GM12865 (cell line): ENCODE results near the gene ZNF785.
A peak's percentile ranks its signal among the peaks of the same experiment; 100 is the strongest.

ENCODE experiments used
- DNase-seq: peaks from one replicate; pipeline ENCODE4 v3.0.0; 2010; ENCODE audit warnings: low read depth
- H3K4me3 ChIP-seq: 2 replicates; pipeline ENCODE4 v1.5.1; 2011; ENCODE audit warnings: mild to moderate bottlenecking, low read depth, low read length, control low read depth
- TF ChIP-seq, protein P1 (sequence below): IDR thresholded peaks from 2 replicates; pipeline ENCODE4 v1.5.1; 2011; ENCODE audit warnings: low read length, control low read depth, low read depth, inconsistent platforms; ENCODE audit not compliant: insufficient read depth; ENCODE audit errors: missing control alignments

Gene ZNF785

DNA sequence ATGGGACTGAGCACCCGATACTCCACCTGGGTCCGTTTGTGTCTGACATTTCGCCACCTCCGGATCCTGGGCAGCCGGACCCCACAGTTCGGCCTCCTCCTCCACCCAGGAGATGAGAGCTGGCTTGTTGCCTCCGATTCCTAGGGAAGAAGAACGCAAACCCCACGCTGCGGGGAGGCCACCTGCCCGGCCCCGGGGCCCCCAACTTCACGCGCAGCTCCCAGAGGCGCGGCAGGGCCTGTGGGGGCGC is 27.9 kb downstream of the ZNF785 start:
- DNase-seq: no peak
- H3K4me3 ChIP-seq: peak overlapping the region; percentile 83
- TF ChIP-seq, protein P1, sequence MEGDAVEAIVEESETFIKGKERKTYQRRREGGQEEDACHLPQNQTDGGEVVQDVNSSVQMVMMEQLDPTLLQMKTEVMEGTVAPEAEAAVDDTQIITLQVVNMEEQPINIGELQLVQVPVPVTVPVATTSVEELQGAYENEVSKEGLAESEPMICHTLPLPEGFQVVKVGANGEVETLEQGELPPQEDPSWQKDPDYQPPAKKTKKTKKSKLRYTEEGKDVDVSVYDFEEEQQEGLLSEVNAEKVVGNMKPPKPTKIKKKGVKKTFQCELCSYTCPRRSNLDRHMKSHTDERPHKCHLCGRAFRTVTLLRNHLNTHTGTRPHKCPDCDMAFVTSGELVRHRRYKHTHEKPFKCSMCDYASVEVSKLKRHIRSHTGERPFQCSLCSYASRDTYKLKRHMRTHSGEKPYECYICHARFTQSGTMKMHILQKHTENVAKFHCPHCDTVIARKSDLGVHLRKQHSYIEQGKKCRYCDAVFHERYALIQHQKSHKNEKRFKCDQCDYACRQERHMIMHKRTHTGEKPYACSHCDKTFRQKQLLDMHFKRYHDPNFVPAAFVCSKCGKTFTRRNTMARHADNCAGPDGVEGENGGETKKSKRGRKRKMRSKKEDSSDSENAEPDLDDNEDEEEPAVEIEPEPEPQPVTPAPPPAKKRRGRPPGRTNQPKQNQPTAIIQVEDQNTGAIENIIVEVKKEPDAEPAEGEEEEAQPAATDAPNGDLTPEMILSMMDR: no peak

DNA sequence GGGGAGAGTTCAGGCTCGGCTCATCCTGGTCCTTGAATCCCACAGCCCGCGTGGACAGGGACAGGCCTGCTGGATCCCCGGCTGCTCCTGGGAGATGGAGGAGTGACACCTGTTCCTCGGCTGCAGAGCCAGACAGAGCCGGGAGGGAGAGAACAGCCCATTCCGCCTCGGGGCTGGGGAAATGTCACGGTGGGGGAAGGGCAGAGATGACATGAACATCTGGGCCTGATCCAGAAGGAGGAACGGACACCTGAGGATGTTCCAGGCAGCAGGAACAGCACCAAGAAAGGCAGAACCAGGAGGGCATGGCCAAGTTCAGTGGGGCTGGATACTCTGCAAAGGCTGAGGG is 29.4 kb downstream of the ZNF785 start:
- no peak overlapping the region for H3K4me3 ChIP-seq
- no peak for DNase-seq
- TF ChIP-seq, protein P1: no peak

DNA sequence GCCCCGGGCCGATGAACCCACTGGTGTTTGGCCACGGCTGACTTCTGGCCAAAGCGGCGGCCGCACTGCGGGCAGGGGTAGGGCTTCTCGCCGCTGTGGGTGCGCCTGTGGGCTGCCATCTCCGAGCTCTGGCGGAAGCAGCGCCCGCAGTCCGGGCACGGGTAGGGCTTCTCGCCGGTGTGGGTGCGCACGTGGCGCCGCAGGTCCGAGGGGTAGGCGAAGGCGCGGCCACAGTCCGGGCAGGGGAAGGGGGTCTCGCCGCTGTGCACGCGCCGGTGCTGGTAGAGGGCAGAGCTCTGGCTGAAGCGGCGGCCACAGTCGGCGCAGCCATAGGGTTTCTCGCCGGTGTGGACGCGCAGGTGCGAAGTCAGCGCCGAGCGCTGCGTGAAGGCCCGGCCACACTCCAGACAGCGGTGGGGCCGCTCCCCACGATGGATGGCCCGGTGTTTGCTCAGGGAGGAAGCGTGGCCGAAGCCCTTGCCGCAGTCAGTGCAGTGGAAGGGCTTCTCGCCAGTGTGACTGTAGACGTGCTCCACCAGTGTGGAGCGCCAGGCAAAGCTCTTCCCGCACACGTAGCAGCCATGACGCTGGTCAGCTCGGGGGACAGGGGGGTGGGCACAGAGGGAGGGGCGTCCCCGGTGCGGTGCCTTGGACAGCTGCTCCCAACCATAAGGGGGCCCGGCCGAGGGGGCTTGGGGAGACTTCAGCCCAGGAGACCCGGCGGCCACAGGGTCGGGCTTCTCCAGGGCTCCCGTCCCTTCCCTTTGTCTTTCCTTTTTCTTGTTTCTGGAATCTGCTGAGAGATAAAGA is 30.0 kb downstream of the ZNF785 start:
- TF ChIP-seq, protein P1: no peak
- H3K4me3 ChIP-seq: no peak overlapping the region
- no peak for DNase-seq

DNA sequence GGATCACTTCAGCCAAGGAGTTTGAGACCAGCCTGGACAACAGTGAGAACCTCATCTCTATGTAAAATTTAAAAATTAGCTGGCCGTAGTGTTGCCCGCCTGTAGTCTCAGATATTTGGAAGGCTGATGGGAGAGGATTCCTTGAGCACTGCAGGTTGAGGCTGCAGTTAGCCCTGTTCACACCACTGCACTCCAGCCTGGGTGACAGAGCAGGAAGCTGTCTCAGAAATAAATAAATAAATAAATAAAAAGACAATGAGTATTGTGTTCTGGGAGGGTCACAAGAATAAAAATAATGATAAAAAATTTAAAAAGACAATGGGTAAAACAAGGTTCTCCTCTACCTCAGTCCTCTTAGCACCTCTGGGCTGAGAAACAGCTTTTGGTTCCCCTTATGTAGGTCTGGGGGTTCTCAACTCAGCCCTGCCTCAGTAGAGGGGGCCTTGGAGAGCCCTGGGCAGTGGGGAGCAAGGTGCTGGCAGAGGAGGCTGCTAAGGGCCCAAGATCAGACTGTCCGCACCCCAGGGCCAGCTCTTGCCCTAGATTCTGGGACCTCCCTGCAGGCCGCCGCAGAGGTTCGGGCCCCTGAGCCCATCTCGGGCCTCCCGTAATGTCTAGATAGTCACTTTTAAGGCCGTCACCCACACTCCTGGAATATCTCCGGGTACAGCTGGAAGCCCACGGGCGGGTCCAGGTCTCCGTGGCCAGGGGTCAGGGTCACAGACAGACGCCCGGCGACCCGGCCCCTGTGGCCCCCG is 30.8 kb downstream of the ZNF785 start:
- DNase-seq: no peak
- TF ChIP-seq, protein P1: no peak
- no peak overlapping the region for H3K4me3 ChIP-seq

DNA sequence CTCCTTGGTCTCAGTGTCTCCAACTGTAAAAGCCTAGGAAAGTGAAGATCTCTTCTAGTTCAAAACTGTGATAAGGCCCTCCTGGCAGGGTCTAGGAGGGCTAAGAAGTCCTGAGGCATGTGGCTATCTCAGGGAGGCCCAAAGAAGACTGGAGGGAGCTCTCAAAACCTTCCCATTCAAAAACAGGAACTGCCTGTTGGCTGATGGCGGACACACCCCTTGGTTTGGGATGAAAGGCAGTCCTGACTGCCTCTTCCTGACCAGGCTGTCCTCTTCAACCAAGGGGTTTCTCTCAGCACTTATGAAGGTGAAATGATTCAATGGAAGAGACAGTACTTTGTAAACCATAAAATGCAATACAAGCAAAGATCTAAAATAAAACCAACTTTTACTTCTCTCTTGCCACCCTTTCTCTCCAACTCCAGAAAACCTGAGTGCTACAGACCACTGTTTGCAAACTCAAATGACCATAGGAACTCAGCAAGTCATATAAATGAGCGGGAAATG is 32.1 kb downstream of the ZNF785 start:
- DNase-seq: no peak

DNA sequence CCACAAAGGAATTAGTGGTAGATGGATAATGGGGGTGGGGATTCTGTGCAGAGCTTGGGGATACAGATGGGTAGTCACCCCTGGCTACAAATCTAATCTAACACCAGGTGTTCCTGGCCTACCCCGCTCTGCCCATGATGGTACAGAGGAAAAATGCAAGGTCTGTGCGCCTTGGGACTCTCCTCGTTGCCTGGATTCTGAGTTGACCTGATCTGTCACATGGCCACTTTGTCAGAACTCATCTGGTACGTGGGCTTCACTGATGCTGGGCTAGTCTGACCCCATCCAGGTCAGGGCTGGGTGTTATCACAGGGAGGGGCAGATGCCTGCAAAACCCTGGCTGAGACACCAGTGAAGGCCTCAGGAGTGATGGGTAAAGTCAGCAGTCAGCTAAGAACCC is 32.5 kb downstream of the ZNF785 start:
- TF ChIP-seq, protein P1: no peak
- DNase-seq: no peak
- H3K4me3 ChIP-seq: no peak overlapping the region

More for the DNA sequence above, 32.1 kb downstream of the ZNF785 start:
- no peak overlapping the region for H3K4me3 ChIP-seq
- TF ChIP-seq, protein P1: no peak

DNA sequence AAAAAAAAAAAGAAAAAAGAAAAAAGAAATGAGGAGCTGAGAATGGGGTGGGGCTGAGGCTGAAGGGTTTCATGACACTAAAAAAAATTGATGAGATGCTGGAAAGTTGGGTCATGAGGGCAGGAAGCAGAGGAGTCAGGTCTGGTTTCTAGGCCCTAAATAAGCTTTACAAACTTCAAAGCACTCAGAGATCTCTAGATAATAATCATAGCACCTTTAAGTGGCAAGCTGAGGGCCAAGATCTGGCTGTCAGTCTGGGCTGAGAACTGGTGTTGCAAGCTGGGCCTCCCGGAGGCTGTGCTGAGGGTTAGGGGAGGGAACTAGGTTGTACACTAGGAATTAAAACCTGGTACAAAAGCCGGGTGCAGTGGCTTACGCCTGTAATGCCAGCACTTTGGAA is 33.7 kb downstream of the ZNF785 start:
- no peak overlapping the region for H3K4me3 ChIP-seq
- no peak for DNase-seq
- TF ChIP-seq, protein P1: no peak
